WTC11 (cell line): ENCODE measurements around the gene VAT1. TPM values are rescaled to one million over a fixed set of nuclear protein-coding genes. Genes with fewer than 3 reads are reported as not detected.

ENCODE experiments used
- ATAC-seq: fragments of 200-7000 bp; cut with Tn5 transposase; 2 replicates; pipeline ENCODE4 v1.10.0; 2021; ENCODE audit warnings: mild to moderate bottlenecking, moderate library complexity
- CTCF ChIA-PET: fragments of 300-600 bp; sonication (Branson Sonifier 250); formaldehyde crosslinking; loops from one replicate; lab custom pipeline; 2021; ENCODE audit warnings: antibody characterized with exemption; lab: Charles Lee
- POLR2A ChIA-PET: fragments of 350-600 bp; sonication (Branson Sonifier 250); formaldehyde crosslinking; loops from one replicate; lab custom pipeline; 2021; ENCODE audit warnings: antibody characterized with exemption; lab: Charles Lee
- DNase-seq: peaks from one replicate; pipeline ENCODE4 v3.0.0; 2021; ENCODE audit warnings: low spot score
- H3K27ac Mint-ChIP-seq: 2 replicates; pipeline ENCODE4 v1.8.0; 2021; ENCODE audit warnings: mixed read lengths
- H3K27me3 Mint-ChIP-seq: 2 replicates; pipeline ENCODE4 v1.8.0; 2021; ENCODE audit warnings: low read depth, mild to moderate bottlenecking, moderate library complexity, mixed read lengths
- H3K36me3 Mint-ChIP-seq: 2 replicates; pipeline ENCODE4 v1.8.0; 2021; ENCODE audit warnings: mixed read lengths
- H3K4me1 Mint-ChIP-seq: 2 replicates; pipeline ENCODE4 v1.8.0; 2022; ENCODE audit warnings: mixed read lengths
- H3K4me3 Mint-ChIP-seq: 2 replicates; pipeline ENCODE4 v1.8.0; 2021; ENCODE audit warnings: mild to moderate bottlenecking, moderate library complexity, mixed read lengths
- H3K9me3 Mint-ChIP-seq: 2 replicates; pipeline ENCODE4 v1.8.0; 2021; ENCODE audit warnings: mixed read lengths
- CREB1 ChIP-seq: sonication (generic); formaldehyde crosslinking; IDR thresholded peaks from 2 replicates; pipeline ENCODE4 v1.8.0; 2023; ENCODE audit warnings: mild to moderate bottlenecking, missing genetic modification reagents
- E2F5 ChIP-seq: sonication (generic); formaldehyde crosslinking; IDR thresholded peaks from 2 replicates; pipeline ENCODE4 v1.8.1; 2022; ENCODE audit warnings: mild to moderate bottlenecking, moderate library complexity, missing genetic modification reagents
- ELF4 ChIP-seq: sonication (generic); formaldehyde crosslinking; IDR thresholded peaks from 2 replicates; pipeline ENCODE4 v1.8.1; 2022; ENCODE audit warnings: low read depth, mild to moderate bottlenecking, moderate library complexity, missing genetic modification reagents
- FOXK1 ChIP-seq: sonication (generic); formaldehyde crosslinking; IDR thresholded peaks from 2 replicates; pipeline ENCODE4 v1.8.0; 2022; ENCODE audit warnings: mild to moderate bottlenecking, moderate library complexity, missing genetic modification reagents
- IRF2 ChIP-seq: sonication (generic); formaldehyde crosslinking; IDR thresholded peaks from 2 replicates; pipeline ENCODE4 v1.8.0; 2022; ENCODE audit warnings: low read depth, missing genetic modification reagents, borderline replicate concordance
- PRRX2 ChIP-seq: fragments of 250-450 bp; sonication (Bioruptor Pico); IDR thresholded peaks from 2 replicates; pipeline ENCODE4 v1.8.0; 2021; ENCODE audit warnings: mild to moderate bottlenecking
- SOX15 ChIP-seq: fragments of 250-450 bp; sonication (Bioruptor Pico); IDR thresholded peaks from 2 replicates; pipeline ENCODE4 v1.9.0; 2021; ENCODE audit warnings: mild to moderate bottlenecking
- USF2 ChIP-seq: sonication (generic); formaldehyde crosslinking; IDR thresholded peaks from 2 replicates; pipeline ENCODE4 v1.8.1; 2023; ENCODE audit warnings: mild to moderate bottlenecking, missing genetic modification reagents, moderate library complexity
- ZMAT4 ChIP-seq: fragments of 250-450 bp; sonication (Bioruptor Pico); IDR thresholded peaks from 2 replicates; pipeline ENCODE4 v1.9.0; 2021; ENCODE audit warnings: mild to moderate bottlenecking
- ZNF219 ChIP-seq: sonication (generic); formaldehyde crosslinking; IDR thresholded peaks from 2 replicates; pipeline ENCODE4 v1.8.0; 2023; ENCODE audit warnings: missing genetic modification reagents, mild to moderate bottlenecking, borderline replicate concordance
- ZNF281 ChIP-seq: sonication (generic); formaldehyde crosslinking; IDR thresholded peaks from 2 replicates; pipeline ENCODE4 v1.8.0; 2023; ENCODE audit warnings: mild to moderate bottlenecking, missing genetic modification reagents
- ZNF396 ChIP-seq: fragments of 250-450 bp; sonication (Bioruptor Pico); IDR thresholded peaks from 2 replicates; pipeline ENCODE4 v1.8.0; 2021; ENCODE audit warnings: mild to moderate bottlenecking, moderate library complexity, borderline replicate concordance
- total RNA-seq: library from RNA; stranded (reverse); gene quantifications from 3 replicates; pipeline ENCODE4 v1.2.3, GENCODE V29; 2021
- TF ChIP-seq, protein P1 (sequence below): sonication (generic); formaldehyde crosslinking; IDR thresholded peaks from 2 replicates; pipeline ENCODE4 v1.8.0; 2022; ENCODE audit warnings: missing genetic modification reagents
- TF ChIP-seq, protein P2 (sequence below): sonication (generic); formaldehyde crosslinking; IDR thresholded peaks from 2 replicates; pipeline ENCODE4 v1.8.1; 2023; ENCODE audit warnings: mild to moderate bottlenecking, missing genetic modification reagents, moderate library complexity

The VAT1 gene
- total RNA-seq, 1 experiment from 2014 or later = 298 TPM

DNA sequence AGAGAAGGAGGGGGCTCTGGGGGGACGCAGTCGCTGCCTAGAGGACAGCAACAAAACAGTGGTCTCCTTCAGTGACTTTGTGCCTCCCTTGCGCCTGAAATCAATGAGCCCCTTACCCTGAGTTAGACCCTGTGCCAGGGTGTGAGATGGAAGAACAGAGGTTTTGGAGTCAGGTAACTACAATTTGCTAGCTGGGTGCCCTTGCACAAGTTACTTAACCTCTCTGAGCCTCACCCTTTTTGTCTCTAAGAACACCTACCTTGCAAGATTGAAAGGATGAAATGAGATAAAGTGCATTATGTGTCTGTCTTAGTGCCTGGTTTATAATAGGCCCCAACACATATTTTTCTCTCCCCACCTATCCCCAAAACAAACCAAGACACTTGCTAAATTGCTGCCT, 12.7 kb upstream of the VAT1 start:
- no peaks in the 10 kb centered on the region for H3K36me3 Mint-ChIP-seq
- no peaks in the 10 kb centered on the region for H3K27me3 Mint-ChIP-seq
- H3K4me1 Mint-ChIP-seq = peaks cover 69% of the 10 kb centered on the region
- POLR2A ChIA-PET = no interaction called here
- peak overlapping the region; percentile 99 for H3K27ac Mint-ChIP-seq
- no peaks in the 10 kb centered on the region for H3K9me3 Mint-ChIP-seq
- ATAC-seq (no peak), DNase-seq (no peak)
- TF ChIP-seq E2F5 (CRISPR knock-in tag) = no peak
- TF ChIP-seq, protein P1, sequence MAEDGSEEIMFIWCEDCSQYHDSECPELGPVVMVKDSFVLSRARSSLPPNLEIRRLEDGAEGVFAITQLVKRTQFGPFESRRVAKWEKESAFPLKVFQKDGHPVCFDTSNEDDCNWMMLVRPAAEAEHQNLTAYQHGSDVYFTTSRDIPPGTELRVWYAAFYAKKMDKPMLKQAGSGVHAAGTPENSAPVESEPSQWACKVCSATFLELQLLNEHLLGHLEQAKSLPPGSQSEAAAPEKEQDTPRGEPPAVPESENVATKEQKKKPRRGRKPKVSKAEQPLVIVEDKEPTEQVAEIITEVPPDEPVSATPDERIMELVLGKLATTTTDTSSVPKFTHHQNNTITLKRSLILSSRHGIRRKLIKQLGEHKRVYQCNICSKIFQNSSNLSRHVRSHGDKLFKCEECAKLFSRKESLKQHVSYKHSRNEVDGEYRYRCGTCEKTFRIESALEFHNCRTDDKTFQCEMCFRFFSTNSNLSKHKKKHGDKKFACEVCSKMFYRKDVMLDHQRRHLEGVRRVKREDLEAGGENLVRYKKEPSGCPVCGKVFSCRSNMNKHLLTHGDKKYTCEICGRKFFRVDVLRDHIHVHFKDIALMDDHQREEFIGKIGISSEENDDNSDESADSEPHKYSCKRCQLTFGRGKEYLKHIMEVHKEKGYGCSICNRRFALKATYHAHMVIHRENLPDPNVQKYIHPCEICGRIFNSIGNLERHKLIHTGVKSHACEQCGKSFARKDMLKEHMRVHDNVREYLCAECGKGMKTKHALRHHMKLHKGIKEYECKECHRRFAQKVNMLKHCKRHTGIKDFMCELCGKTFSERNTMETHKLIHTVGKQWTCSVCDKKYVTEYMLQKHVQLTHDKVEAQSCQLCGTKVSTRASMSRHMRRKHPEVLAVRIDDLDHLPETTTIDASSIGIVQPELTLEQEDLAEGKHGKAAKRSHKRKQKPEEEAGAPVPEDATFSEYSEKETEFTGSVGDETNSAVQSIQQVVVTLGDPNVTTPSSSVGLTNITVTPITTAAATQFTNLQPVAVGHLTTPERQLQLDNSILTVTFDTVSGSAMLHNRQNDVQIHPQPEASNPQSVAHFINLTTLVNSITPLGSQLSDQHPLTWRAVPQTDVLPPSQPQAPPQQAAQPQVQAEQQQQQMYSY = no peak
- no peak for TF ChIP-seq IRF2 (CRISPR knock-in tag)
- no peak for TF ChIP-seq FOXK1
- no peak for TF ChIP-seq ZNF396 (CRISPR knock-in tag)
- no peak for TF ChIP-seq USF2 (CRISPR knock-in tag)
- TF ChIP-seq ZNF219 (CRISPR knock-in tag) = no peak
- no peak for TF ChIP-seq PRRX2
- no peak for TF ChIP-seq CREB1 (CRISPR knock-in tag)
- TF ChIP-seq SOX15 (CRISPR knock-in tag) = no peak
- no peak for TF ChIP-seq ZMAT4 (CRISPR knock-in tag)
- no peak for TF ChIP-seq ELF4 (CRISPR knock-in tag)
- peak overlapping the region; percentile 3; the same call in 1 of the 2 replicates for H3K4me3 Mint-ChIP-seq
- CTCF ChIA-PET = interaction anchor here (5.0 kb wide), 1 partner anchor 11 kb away, joined by 39 read pairs; no protein-coding TSS in a partner anchor

DNA sequence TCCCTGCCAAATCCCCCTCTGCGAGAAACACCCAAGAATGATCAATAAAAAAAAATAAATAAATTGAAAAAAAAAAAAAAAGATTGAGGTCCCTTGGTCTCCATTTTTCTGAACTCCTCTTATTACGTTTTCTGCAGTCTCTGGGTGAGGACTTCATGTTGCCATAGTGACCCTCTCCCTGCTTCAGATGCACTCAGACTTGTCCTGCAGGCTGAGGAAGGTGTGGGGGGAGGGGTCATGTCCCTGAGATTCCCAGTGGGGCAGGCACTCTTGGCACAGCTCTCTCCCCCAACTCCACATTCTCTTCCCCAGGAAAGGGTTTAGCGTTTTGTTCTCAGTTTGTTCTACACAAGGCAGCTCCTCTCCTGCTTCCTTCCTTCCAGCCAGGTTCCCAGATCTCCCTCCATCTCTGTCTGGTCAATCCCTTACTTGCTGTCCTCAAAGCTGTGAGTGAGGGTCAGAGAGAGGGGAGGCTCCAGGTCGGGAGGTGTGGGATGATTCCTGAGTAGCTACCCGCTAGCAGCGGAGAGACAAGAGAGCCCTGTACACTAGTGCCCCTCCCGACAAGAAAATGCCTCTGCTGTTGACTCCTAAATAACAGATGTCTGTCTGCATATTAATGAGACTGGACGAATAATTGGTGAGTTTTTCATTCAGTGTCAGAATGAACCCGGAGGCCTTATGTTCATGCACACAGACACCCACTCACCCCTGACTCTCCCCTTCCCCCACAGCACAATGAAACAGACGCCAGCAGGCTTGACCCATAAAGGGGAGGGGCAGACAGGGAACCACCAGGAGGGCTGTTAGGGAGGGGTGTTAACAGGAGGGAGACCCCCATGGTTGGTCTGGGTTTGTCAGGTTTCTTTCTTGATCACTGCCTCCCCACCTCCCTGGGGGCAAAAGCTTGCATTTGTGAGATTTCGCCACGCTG, 12.0 kb upstream of the VAT1 start:
- peak; percentile 41 for DNase-seq
- H3K27ac Mint-ChIP-seq = peak overlapping the region; percentile 92
- ATAC-seq = peak; percentile 31
- TF ChIP-seq, protein P2, sequence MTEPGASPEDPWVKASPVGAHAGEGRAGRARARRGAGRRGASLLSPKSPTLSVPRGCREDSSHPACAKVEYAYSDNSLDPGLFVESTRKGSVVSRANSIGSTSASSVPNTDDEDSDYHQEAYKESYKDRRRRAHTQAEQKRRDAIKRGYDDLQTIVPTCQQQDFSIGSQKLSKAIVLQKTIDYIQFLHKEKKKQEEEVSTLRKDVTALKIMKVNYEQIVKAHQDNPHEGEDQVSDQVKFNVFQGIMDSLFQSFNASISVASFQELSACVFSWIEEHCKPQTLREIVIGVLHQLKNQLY (CRISPR knock-in tag) = no peak
- 0 out of 2 replicates have a peak, but pooled peaks have one; percentile 15 for TF ChIP-seq ZNF281 (CRISPR knock-in tag)
- TF ChIP-seq, all 79 proteins: peak for 1
- H3K27me3 Mint-ChIP-seq = no peaks in the 10 kb centered on the region
- no peaks in the 10 kb centered on the region for H3K36me3 Mint-ChIP-seq
- peak overlapping the region; percentile 52 for H3K4me3 Mint-ChIP-seq
- H3K4me1 Mint-ChIP-seq = peaks cover 64% of the 10 kb centered on the region
- no peaks in the 10 kb centered on the region for H3K9me3 Mint-ChIP-seq
- POLR2A ChIA-PET = interaction anchor here (1.7 kb wide), 1 partner anchor 12 kb away, joined by 6 read pairs; the partner anchor contains the start of gene VAT1
- CTCF ChIA-PET = interaction anchor here (0.7 to 5.0 kb wide), 5 partner anchors 10 to 177 kb away, joined by 3 to 39 read pairs (median 5); partner anchors contain the start of genes IFI35, RPL27, TMEM106A and VAT1
